ENCODE data around the gene KDM4C.

DNA sequence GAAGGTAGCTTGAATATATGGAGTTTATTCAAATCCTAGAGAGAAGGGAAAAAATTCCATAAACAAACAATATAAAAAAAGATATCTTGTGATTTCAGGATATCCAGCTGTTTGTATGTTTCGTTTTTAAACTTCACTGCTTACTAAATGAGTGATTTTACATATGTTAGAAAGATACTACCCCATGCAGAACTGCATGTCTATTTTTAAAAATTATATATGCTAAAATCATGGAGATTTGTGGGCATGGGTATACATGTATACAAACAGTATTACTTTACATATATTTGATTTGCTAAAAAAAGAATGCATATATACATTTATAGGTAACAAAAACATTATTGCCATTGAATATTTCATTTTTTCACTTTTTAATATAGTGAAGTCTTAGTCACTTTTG, 178.3 kb downstream of the KDM4C start:
- no peak for TF ChIP-seq POLR2A (IDR thresholded peaks at IDR 0.05)
- TF ChIP-seq, protein P1, sequence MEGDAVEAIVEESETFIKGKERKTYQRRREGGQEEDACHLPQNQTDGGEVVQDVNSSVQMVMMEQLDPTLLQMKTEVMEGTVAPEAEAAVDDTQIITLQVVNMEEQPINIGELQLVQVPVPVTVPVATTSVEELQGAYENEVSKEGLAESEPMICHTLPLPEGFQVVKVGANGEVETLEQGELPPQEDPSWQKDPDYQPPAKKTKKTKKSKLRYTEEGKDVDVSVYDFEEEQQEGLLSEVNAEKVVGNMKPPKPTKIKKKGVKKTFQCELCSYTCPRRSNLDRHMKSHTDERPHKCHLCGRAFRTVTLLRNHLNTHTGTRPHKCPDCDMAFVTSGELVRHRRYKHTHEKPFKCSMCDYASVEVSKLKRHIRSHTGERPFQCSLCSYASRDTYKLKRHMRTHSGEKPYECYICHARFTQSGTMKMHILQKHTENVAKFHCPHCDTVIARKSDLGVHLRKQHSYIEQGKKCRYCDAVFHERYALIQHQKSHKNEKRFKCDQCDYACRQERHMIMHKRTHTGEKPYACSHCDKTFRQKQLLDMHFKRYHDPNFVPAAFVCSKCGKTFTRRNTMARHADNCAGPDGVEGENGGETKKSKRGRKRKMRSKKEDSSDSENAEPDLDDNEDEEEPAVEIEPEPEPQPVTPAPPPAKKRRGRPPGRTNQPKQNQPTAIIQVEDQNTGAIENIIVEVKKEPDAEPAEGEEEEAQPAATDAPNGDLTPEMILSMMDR (IDR thresholded peaks at IDR 0.05), result no peak
